Measurements from ENCODE around the gene C3orf85. TPM values are rescaled to one million over a fixed set of nuclear protein-coding genes. Genes with fewer than 3 reads are reported as not detected.

C3orf85 gene
- total and polyA plus RNA-seq, 5 donors, result not detected

- 66% methylated on average over 6 of the region's 6 CpGs for WGBS
- DNase-seq (no peak), ATAC-seq (no peak)
- H3K27ac ChIP-seq (ENCODE audit: low read length), result no peak overlapping the region
- no peaks in the 10 kb centered on the region for H3K9me3 ChIP-seq (ENCODE audit: control insufficient read depth, low read length)
- intact Hi-C loops (cut with DNase I), result no loop called here
- H3K4me3 ChIP-seq (ENCODE audit: low read length), result no peak overlapping the region
- H3K27me3 ChIP-seq (ENCODE audit: control insufficient read depth, insufficient read depth), result no peaks in the 10 kb centered on the region
- H3K4me1 ChIP-seq (ENCODE audit: control insufficient read depth, insufficient read depth, low read length), result no peaks in the 10 kb centered on the region
Observed at GRCh38 chr3:109188741-109189140, 52.2 kb downstream of the C3orf85 start.

- no peaks in the 10 kb centered on the region for H3K4me1 ChIP-seq (ENCODE audit: control insufficient read depth, insufficient read depth, low read length)
- no peaks in the 10 kb centered on the region for H3K27me3 ChIP-seq (ENCODE audit: control insufficient read depth, insufficient read depth)
- intact Hi-C loops (cut with DNase I), result no loop called here
- ATAC-seq (no peak), DNase-seq (no peak)
- H3K9me3 ChIP-seq (ENCODE audit: control insufficient read depth, low read length), result no peaks in the 10 kb centered on the region
- 94% methylated on average over 1 of the region's 1 CpG for WGBS
- H3K4me3 ChIP-seq (ENCODE audit: low read length), result no peak overlapping the region
- H3K27ac ChIP-seq (ENCODE audit: low read length), result no peak overlapping the region
Observed at GRCh38 chr3:109191421-109191820, 54.9 kb downstream of the C3orf85 start.

- no peak overlapping the region for H3K27ac ChIP-seq (ENCODE audit: low read length)
- no peak overlapping the region for H3K4me3 ChIP-seq (ENCODE audit: low read length)
- H3K9me3 ChIP-seq (ENCODE audit: control insufficient read depth, low read length), result no peaks in the 10 kb centered on the region
- H3K4me1 ChIP-seq (ENCODE audit: control insufficient read depth, insufficient read depth, low read length), result no peaks in the 10 kb centered on the region
- intact Hi-C loops (cut with DNase I), result no loop called here
- WGBS, result 27% methylated on average over 1 of the region's 1 CpG
- H3K27me3 ChIP-seq (ENCODE audit: control insufficient read depth, insufficient read depth), result no peaks in the 10 kb centered on the region
- ATAC-seq (no peak), DNase-seq (no peak)
Observed at GRCh38 chr3:109195815-109196214, 59.3 kb downstream of the C3orf85 start.

Other genes with a start within 250 kb of the C3orf85 start
- gene GUCA1C, start 182.8 kb upstream of the C3orf85 start, total RNA-seq, result not detected
- not detected for gene GUCA1C, start 182.8 kb upstream of the C3orf85 start, polyA plus RNA-seq
- gene MORC1, start 18.6 kb upstream of the C3orf85 start, total RNA-seq, result not detected
- not detected for gene MORC1, start 18.6 kb upstream of the C3orf85 start, polyA plus RNA-seq
- not detected for gene DPPA2, start 179.8 kb downstream of the C3orf85 start, total RNA-seq
- gene DPPA2, start 179.8 kb downstream of the C3orf85 start, polyA plus RNA-seq, result not detected
- under 1 TPM in 1 of 4 donors, not detected in 3; 0.67 TPM for gene DPPA4, start 200.8 kb downstream of the C3orf85 start, total RNA-seq
- gene DPPA4, start 200.8 kb downstream of the C3orf85 start, polyA plus RNA-seq, result not detected